ENCODE measurements around the gene NOXO1. TPM values are rescaled to one million over a fixed set of nuclear protein-coding genes. Genes with fewer than 3 reads are reported as not detected.

The NOXO1 gene
- total and polyA plus RNA-seq, 9 of the 15 experiments (the other 6 are each of a cell fraction or from before 2014, with no cell fraction given), result not detected

DNA sequence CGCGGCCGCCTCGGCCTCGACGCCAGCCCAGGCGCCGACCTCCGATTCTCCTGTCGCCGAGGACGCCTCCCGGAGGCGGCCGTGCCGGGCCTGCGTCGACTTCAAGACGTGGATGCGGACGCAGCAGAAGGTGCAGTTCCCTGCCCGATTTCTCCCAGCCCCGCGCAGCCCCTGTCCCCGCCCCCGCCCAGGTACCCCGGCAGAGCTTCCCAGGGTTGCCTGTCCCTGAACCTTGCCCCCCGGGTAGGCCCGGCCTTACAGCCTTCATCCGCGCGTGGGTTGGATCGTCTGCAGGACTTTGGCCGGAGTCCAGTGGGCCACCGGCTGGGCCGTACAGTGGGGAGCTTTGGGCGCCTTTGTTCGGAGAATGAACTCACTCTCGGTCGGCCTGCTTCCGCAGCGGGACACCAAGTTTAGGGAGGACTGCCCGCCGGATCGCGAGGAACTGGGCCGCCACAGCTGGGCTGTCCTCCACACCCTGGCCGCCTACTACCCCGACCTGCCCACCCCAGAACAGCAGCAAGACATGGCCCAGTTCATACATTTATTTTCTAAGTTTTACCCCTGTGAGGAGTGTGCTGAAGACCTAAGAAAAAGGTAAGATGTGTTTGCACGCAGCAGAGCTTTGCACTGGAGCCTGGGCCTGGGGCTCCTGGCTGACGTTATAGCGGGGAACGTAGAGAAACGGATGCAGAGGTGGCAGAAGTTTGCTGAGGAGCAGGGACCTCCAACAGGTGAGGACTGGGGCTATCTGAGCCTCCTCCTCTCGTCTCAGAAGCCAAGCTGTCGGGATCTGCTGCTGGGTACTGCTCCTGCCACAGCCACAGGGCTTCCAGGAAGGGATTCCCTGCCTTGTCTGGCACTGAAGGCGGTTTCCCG, 3.3 kb upstream of the NOXO1 start (continued):
- TF ChIP-seq ZMIZ1 (IDR thresholded peaks at IDR 0.05; ENCODE audit: low read depth in 2 of 2, low read length in 2 of 2), result no peak
- no peak for TF ChIP-seq NFATC3 (IDR thresholded peaks at IDR 0.05)
- TF ChIP-seq TBP (optimal IDR thresholded peaks at IDR 0.05; ENCODE audit: low read depth, low read length), result peak; percentile 4
- no peak for TF ChIP-seq TCFL5 (CRISPR knock-in tag; conservative IDR thresholded peaks at IDR 0.05)
- no peak for TF ChIP-seq NR2C2 (CRISPR knock-in tag; IDR thresholded peaks at IDR 0.05)
- TF ChIP-seq NR2C2 (tag; IDR thresholded peaks at IDR 0.05), result peak; percentile 96
- TF ChIP-seq MITF (IDR thresholded peaks at IDR 0.05), result peak; percentile 39; the same call in 1 of the 2 replicates
- TF ChIP-seq KLF10 (CRISPR knock-in tag; IDR thresholded peaks at IDR 0.05), result no peak
- TF ChIP-seq ZFP30 (CRISPR knock-in tag; IDR thresholded peaks at IDR 0.05; ENCODE audit: borderline replicate concordance), result no peak
- no peak for TF ChIP-seq GATA2 (CRISPR knock-in tag; IDR thresholded peaks at IDR 0.05)
- no peak for TF ChIP-seq ZNF282 (CRISPR knock-in tag; IDR thresholded peaks at IDR 0.05)
- TF ChIP-seq NFIC (IDR thresholded peaks at IDR 0.05), result peak; percentile 84
- TF ChIP-seq ZSCAN32 (CRISPR knock-in tag; IDR thresholded peaks at IDR 0.05), result no peak
- TF ChIP-seq FOSL1 (tag; conservative IDR thresholded peaks at IDR 0.05), result 0 out of 2 replicates have a peak, but pooled peaks have one; percentile 1
- no peak for TF ChIP-seq RAD51 (IDR thresholded peaks at IDR 0.05; ENCODE audit: borderline replicate concordance, low read depth)
- no peak for TF ChIP-seq MYNN (IDR thresholded peaks at IDR 0.05)
- no peak for TF ChIP-seq MYNN (CRISPR knock-in tag; IDR thresholded peaks at IDR 0.05)
- 0 out of 2 replicates have a peak, but pooled peaks have one; percentile 7 for TF ChIP-seq ZNF644 (tag; IDR thresholded peaks at IDR 0.05; ENCODE audit: low read depth)
- no peak for TF ChIP-seq EWSR1 (IDR thresholded peaks at IDR 0.05; ENCODE audit: borderline replicate concordance, low read depth, partially characterized antibody)
- TF ChIP-seq USF1 (CRISPR knock-in tag; IDR thresholded peaks at IDR 0.05), result no peak
- TF ChIP-seq RUNX1 (IDR thresholded peaks at IDR 0.05; ENCODE audit: low read depth), result peak; percentile 3; the same call in 1 of the 2 replicates
- TF ChIP-seq TARDBP (IDR thresholded peaks at IDR 0.05), result no peak
- TF ChIP-seq ZNF507 (tag; conservative IDR thresholded peaks at IDR 0.05), result no peak

Data from K562 (cell line).